A549 (cell line): ENCODE results near the gene SLC12A8. TPM values are rescaled to one million over a fixed set of nuclear protein-coding genes. Genes with fewer than 3 reads are reported as not detected.

Experiments used
- ATAC-seq, 2 experiments: fragments of 200-7000 bp in 1 of 2; fragments of >200 bp in 1 of 2; cut with Nextera tagmentation in 1 of 2; cut with Tn5 transposase in 1 of 2; 3 replicates each; pipeline versions ENCODE4 v1.8.0 to v1.9.1; 2018 to 2020; ENCODE audit warnings: mild to moderate bottlenecking in 1 of 2, moderate library complexity in 1 of 2
- CTCF ChIA-PET: fragments of 300-600 bp; sonication (Branson Sonifier 250); formaldehyde crosslinking; extraction: SDS; loops from one replicate; lab custom pipeline; 2021; ENCODE audit warnings: antibody characterized with exemption, inconsistent platforms; lab: Yijun Ruan, JAX
- POLR2A ChIA-PET: fragments of 350-600 bp; formaldehyde crosslinking; extraction: SDS; loops from one replicate; lab custom pipeline; 2021; ENCODE audit warnings: antibody characterized with exemption, inconsistent platforms; lab: Yijun Ruan, JAX
- DNase-seq, 2 experiments: peaks; one replicate each; pipeline versions ENCODE4 v3.0.0 to v3.0.0-alpha.2; 2011 to 2016; ENCODE audit warnings: low read depth in 1 of 2, low spot score in 1 of 2
- FAIRE-seq: peaks from 2 replicates; lab custom pipeline; 2011; peaks lifted over from hg19 to GRCh38; lab: Jason Lieb, UNC
- H3K27ac ChIP-seq, 2 experiments: fragments of >200 bp; sonication (Bioruptor Twin); formaldehyde crosslinking; 3 replicates each; pipeline ENCODE4 v1.5.1; 2016 to 2017
- H3K4me1 ChIP-seq: fragments of >200 bp; sonication (Bioruptor Twin); formaldehyde crosslinking; 3 replicates; pipeline ENCODE4 v1.6.1; 2016
- H3K4me2 ChIP-seq: fragments of >200 bp; sonication (Bioruptor Twin); formaldehyde crosslinking; 3 replicates; pipeline ENCODE4 v1.6.1; 2016
- H3K4me3 ChIP-seq: fragments of >200 bp; sonication (Bioruptor Twin); formaldehyde crosslinking; 3 replicates; pipeline ENCODE4 v1.5.1; 2016
- H3K9me3 ChIP-seq: fragments of >200 bp; sonication (Bioruptor Twin); formaldehyde crosslinking; 3 replicates; pipeline ENCODE4 v1.6.1; 2016
- BHLHE40 ChIP-seq: IDR thresholded peaks from 2 replicates; pipeline ENCODE4 v1.6.1; 2012; ENCODE audit warnings: low read depth, low read length, inconsistent platforms
- CBX2 ChIP-seq: fragments of 200-600 bp; sonication (generic); IDR thresholded peaks from 2 replicates; pipeline ENCODE4 v1.6.1; 2016; ENCODE audit warnings: low read depth, mild to moderate bottlenecking, borderline replicate concordance
- FOSB ChIP-seq: fragments of 250-450 bp; sonication (Bioruptor Pico); IDR thresholded peaks from 2 replicates; pipeline ENCODE4 v1.5.0; 2020; ENCODE audit warnings: mild to moderate bottlenecking, moderate library complexity
- FOSL2 ChIP-seq, 2 experiments: fragments of 450-650 bp in 1 of 2; fragments of >200 bp in 1 of 2; sonication (Bioruptor Twin) in 1 of 2; formaldehyde crosslinking; IDR thresholded peaks; 2 replicates each; pipeline versions ENCODE4 v1.5.0 to v1.6.1; 2016 to 2020; ENCODE audit warnings: mild to moderate bottlenecking in 1 of 2, moderate library complexity in 1 of 2
- FOXS1 ChIP-seq: fragments of 250-450 bp; sonication (Bioruptor Pico); IDR thresholded peaks from 2 replicates; pipeline ENCODE4 v1.5.0; 2020; ENCODE audit warnings: mild to moderate bottlenecking, moderate library complexity
- HOXA7 ChIP-seq: fragments of 250-450 bp; sonication (Bioruptor Pico); IDR thresholded peaks from 2 replicates; pipeline ENCODE4 v1.5.0; 2020; ENCODE audit warnings: mild to moderate bottlenecking, moderate library complexity
- HOXB13 ChIP-seq: fragments of 250-450 bp; sonication (Bioruptor Pico); IDR thresholded peaks from 2 replicates; pipeline ENCODE4 v1.5.0; 2020; ENCODE audit warnings: low read depth, mild to moderate bottlenecking, moderate library complexity
- HOXB5 ChIP-seq: fragments of 250-450 bp; sonication (Bioruptor Pico); IDR thresholded peaks from 2 replicates; pipeline ENCODE4 v1.5.0; 2020; ENCODE audit warnings: mild to moderate bottlenecking, moderate library complexity
- KDM5A ChIP-seq: fragments of 200-600 bp; sonication (generic); IDR thresholded peaks from 2 replicates; pipeline ENCODE4 v1.6.1; 2016; ENCODE audit warnings: antibody characterized with exemption, mild to moderate bottlenecking
- PHF8 ChIP-seq: fragments of 200-600 bp; sonication (generic); IDR thresholded peaks from 2 replicates; pipeline ENCODE4 v1.6.1; 2016; ENCODE audit warnings: low read depth, mild to moderate bottlenecking, antibody characterized with exemption, moderate library complexity, borderline replicate concordance
- POLR2AphosphoS2 ChIP-seq: conservative IDR thresholded peaks from 2 replicates; pipeline ENCODE4 v1.6.1; 2012; ENCODE audit warnings: low read length, improper control_type of control experiment, inconsistent platforms
- RAD21 ChIP-seq, 2 experiments: fragments of >200 bp in 1 of 2; sonication (Bioruptor Twin) in 1 of 2; formaldehyde crosslinking in 1 of 2; IDR thresholded peaks in 1 of 2; conservative IDR thresholded peaks in 1 of 2; 2 replicates in 1 of 2; 3 replicates in 1 of 2; pipeline ENCODE4 v1.6.1; 2012 to 2018; ENCODE audit warnings: inconsistent platforms in 1 of 2
- RARB ChIP-seq: fragments of 250-450 bp; sonication (Bioruptor Pico); IDR thresholded peaks from 2 replicates; pipeline ENCODE4 v1.8.0; 2021; ENCODE audit warnings: mild to moderate bottlenecking, moderate library complexity
- RFX5 ChIP-seq: fragments of 450-650 bp; IDR thresholded peaks from 2 replicates; pipeline ENCODE4 v1.7.1; 2014; ENCODE audit warnings: antibody characterized with exemption, mild to moderate bottlenecking, moderate library complexity
- RNF2 ChIP-seq: fragments of 200-600 bp; sonication (generic); IDR thresholded peaks from 2 replicates; pipeline ENCODE4 v1.6.1; 2016; ENCODE audit warnings: low read depth, mild to moderate bottlenecking, antibody characterized with exemption, moderate library complexity, borderline replicate concordance
- SMC3 ChIP-seq: fragments of >200 bp; sonication (Bioruptor Twin); formaldehyde crosslinking; IDR thresholded peaks from 3 replicates; pipeline ENCODE4 v1.6.1; 2018; ENCODE audit warnings: inconsistent platforms
- TFCP2L1 ChIP-seq: fragments of 250-450 bp; sonication (Bioruptor Pico); IDR thresholded peaks from 2 replicates; pipeline ENCODE4 v1.5.0; 2021; ENCODE audit warnings: mild to moderate bottlenecking
- TP53 ChIP-seq: fragments of 250-450 bp; sonication (Bioruptor Pico); IDR thresholded peaks from 2 replicates; pipeline ENCODE4 v1.5.0; 2021; ENCODE audit warnings: mild to moderate bottlenecking, moderate library complexity
- ZFP36 ChIP-seq: fragments of 450-650 bp; IDR thresholded peaks from 2 replicates; pipeline ENCODE4 v1.6.1; 2014; ENCODE audit warnings: borderline replicate concordance; ENCODE audit not compliant: partially characterized antibody
- ZNF302 ChIP-seq: fragments of 250-450 bp; sonication (Bioruptor Pico); IDR thresholded peaks from 2 replicates; pipeline ENCODE4 v1.9.0; 2021; ENCODE audit warnings: inconsistent platforms, mild to moderate bottlenecking, moderate library complexity
- ZSCAN20 ChIP-seq: fragments of 250-450 bp; sonication (Bioruptor Pico); IDR thresholded peaks from 2 replicates; pipeline ENCODE4 v1.8.0; 2022; ENCODE audit warnings: mild to moderate bottlenecking, moderate library complexity
- WGBS: methylation state at CpG from one replicate; pipeline ENCODE4 v1.1.6; 2017; ENCODE audit errors: missing lambda C conversion rate; 5-methylcytosine and 5-hydroxymethylcytosine counted together
- polyA plus RNA-seq, 4 experiments: library from polyadenylated mRNA; depleted of rRNA in 3 of 4; stranded (reverse); fragments of >200 nt; fragmentation: RNase III in 1 of 4; extraction: RNeasy Plus Mini Kit Qiagen cat#74134 plus additional on column Dnase treatment in 1 of 4; gene quantifications; 2 replicates in 3 of 4; 3 replicates in 1 of 4; pipeline ENCODE4 v1.2.3, GENCODE V29; 2011 to 2017
- TF ChIP-seq, protein P1 (sequence below): fragments of 250-450 bp; sonication (Bioruptor Pico); IDR thresholded peaks from 2 replicates; pipeline ENCODE4 v1.5.0; 2020; ENCODE audit warnings: low read depth, mild to moderate bottlenecking, moderate library complexity
- TF ChIP-seq, protein P2 (sequence below): fragments of >200 bp; sonication (Bioruptor Twin); formaldehyde crosslinking; IDR thresholded peaks from 3 replicates; pipeline ENCODE4 v1.6.1; 2016
- TF ChIP-seq, protein P3 (sequence below): IDR thresholded peaks from 2 replicates; pipeline ENCODE4 v1.6.1; 2012; ENCODE audit warnings: low read depth, borderline replicate concordance

The SLC12A8 gene
- polyA plus RNA-seq, 2 of the 4 experiments (the other 2 are of a cell fraction) = 1.1 to 4.2 TPM

DNA sequence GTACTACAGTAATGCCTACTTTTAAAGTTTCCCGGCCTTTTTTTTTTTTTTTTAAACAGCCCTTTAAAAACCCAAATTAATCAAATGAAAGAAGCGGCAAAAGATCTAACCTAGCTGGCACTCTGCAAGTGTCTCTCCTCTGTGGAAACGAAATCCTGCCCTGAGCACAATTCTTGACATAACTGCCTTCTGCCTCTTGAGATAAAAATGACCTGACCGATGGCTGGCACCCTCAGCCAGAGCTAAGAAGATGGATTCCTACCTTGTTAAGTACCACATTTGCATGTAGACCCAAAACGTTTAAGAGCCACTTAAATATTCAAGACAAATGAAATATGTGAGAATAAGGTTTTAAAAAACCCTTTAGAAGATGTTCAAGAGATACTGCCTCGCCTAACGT, 16.6 kb upstream of the SLC12A8 start:
- CTCF ChIA-PET = no interaction called here
- Histone ChIP-seq H3K4me2 (no peak overlapping the region), H3K9me3 (no peaks in the 10 kb centered on the region), H3K4me3 (no peak overlapping the region), H3K27ac (no peak overlapping the region), H3K4me1 (peaks cover 13% of the 10 kb centered on the region; the same call in 2 of the 3 replicates)
- no peak for TF ChIP-seq KDM5A
- FAIRE-seq = no peak
- WGBS = 81% methylated on average over 7 of the region's 7 CpGs
- ATAC-seq = no peak
- DNase-seq = no peak
- POLR2A ChIA-PET = no interaction called here

DNA sequence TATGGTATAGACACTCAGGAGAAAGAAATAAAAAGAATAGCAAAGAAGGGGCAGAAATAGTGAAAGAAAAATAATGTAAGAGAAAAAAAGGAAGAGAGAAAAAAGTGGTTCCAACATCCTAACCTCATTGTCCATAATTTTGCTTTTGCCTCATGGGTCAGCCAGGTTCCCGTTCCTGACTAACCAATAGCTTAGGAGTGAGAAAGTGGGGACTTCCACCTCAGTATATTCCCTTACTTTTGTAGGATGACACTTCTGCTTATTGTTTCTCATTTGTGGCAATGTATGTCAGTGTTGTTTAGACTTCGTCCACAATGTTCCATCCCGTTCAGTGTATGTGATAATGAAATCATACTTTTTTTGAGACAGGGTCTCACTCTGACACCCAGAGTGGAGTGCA, 9.3 kb upstream of the SLC12A8 start:
- POLR2A ChIA-PET = no interaction called here
- no peak overlapping the region for H3K27ac ChIP-seq
- ATAC-seq = no peak
- H3K4me1 ChIP-seq = no peaks in the 10 kb centered on the region
- H3K9me3 ChIP-seq = no peaks in the 10 kb centered on the region
- TF ChIP-seq FOXS1 (no peak), FOSB (CRISPR knock-in tag) (no peak), BHLHE40 (no peak), FOSL2 (IDR thresholded peaks at IDR 0.05) (no peak), FOSL2 (CRISPR knock-in tag; IDR thresholded peaks at IDR 0.05) (no peak), ZNF302 (CRISPR knock-in tag) (no peak), RAD21 (conservative IDR thresholded peaks at IDR 0.05 in 1 of 2, IDR thresholded peaks at IDR 0.05 in 1 of 2) (no peak), PHF8 (no peak), ZSCAN20 (CRISPR knock-in tag) (no peak), RNF2 (no peak), ZFP36 (no peak), RARB (CRISPR knock-in tag) (no peak), RFX5 (no peak), SMC3 (no peak), KDM5A (no peak), CBX2 (no peak), TFCP2L1 (CRISPR knock-in tag) (no peak)
- TF ChIP-seq, protein P1, sequence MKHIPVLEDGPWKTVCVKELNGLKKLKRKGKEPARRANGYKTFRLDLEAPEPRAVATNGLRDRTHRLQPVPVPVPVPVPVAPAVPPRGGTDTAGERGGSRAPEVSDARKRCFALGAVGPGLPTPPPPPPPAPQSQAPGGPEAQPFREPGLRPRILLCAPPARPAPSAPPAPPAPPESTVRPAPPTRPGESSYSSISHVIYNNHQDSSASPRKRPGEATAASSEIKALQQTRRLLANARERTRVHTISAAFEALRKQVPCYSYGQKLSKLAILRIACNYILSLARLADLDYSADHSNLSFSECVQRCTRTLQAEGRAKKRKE (CRISPR knock-in tag) = no peak
- TF ChIP-seq, protein P2, sequence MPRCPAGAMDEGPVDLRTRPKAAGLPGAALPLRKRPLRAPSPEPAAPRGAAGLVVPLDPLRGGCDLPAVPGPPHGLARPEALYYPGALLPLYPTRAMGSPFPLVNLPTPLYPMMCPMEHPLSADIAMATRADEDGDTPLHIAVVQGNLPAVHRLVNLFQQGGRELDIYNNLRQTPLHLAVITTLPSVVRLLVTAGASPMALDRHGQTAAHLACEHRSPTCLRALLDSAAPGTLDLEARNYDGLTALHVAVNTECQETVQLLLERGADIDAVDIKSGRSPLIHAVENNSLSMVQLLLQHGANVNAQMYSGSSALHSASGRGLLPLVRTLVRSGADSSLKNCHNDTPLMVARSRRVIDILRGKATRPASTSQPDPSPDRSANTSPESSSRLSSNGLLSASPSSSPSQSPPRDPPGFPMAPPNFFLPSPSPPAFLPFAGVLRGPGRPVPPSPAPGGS = no peak
- DNase-seq = no peak
- no peak overlapping the region for H3K4me3 ChIP-seq
- H3K4me2 ChIP-seq = no peak overlapping the region
- FAIRE-seq = no peak
- WGBS = 79% methylated on average over 3 of the region's 3 CpGs
- CTCF ChIA-PET = interaction anchor here (0.6 to 0.7 kb wide), 2 partner anchors 21 to 140 kb away, joined by 3 read pairs; no protein-coding TSS in a partner anchor

DNA sequence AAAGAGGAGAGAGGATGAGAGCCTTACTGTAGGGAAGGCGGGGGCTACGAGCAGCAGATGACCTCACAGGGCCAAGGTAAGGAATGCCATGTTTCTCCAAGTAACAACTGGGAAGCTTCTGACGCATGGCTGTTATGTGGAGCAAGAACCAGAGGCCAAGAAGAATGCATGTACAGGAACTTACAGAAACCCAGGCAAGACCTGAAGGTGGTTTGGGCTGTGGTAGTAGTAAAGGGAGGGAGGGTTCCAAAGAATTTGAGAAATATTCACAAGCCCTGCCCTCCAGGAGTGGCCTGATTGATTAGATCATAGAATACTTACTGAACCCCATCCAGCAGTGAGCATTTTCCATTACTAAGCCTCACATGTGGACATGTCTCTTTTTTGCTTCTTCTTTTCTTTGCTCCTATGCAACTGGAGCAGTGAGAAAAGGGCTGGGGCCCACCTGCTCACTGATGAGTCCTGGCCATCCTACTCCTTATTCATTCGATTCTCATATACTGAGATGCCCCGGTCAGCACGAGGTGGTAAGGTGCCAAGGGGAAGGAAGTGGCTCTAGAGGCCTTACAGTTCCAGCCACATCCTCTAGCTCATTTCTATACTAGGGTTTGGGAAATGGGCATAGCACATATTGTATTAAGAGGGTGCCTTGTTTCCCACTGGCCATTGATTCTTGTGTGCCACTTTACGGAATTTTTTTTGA, 8.3 kb upstream of the SLC12A8 start:
- H3K9me3 ChIP-seq = no peaks in the 10 kb centered on the region
- TF ChIP-seq, protein P3, sequence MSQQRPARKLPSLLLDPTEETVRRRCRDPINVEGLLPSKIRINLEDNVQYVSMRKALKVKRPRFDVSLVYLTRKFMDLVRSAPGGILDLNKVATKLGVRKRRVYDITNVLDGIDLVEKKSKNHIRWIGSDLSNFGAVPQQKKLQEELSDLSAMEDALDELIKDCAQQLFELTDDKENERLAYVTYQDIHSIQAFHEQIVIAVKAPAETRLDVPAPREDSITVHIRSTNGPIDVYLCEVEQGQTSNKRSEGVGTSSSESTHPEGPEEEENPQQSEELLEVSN = no peak
- TF ChIP-seq HOXA7 = no peak
- TF ChIP-seq FOXS1 = no peak
- TF ChIP-seq TP53 (CRISPR knock-in tag) = no peak
- no peak for TF ChIP-seq HOXB5 (CRISPR knock-in tag)
- TF ChIP-seq HOXB13 (CRISPR knock-in tag) = no peak
- TF ChIP-seq POLR2AphosphoS2 = no peak
- no peak for TF ChIP-seq RNF2
- ChIA-PET POLR2A (interaction anchor here (0.5 kb wide), 1 partner anchor 639 kb away, joined by 3 read pairs; no protein-coding TSS in a partner anchor), CTCF (no interaction called here)
- no peak overlapping the region for H3K27ac ChIP-seq
- H3K4me2 ChIP-seq = no peak overlapping the region
- no peak for FAIRE-seq
- no peak for DNase-seq
- H3K4me3 ChIP-seq = no peak overlapping the region
- WGBS = 82% methylated on average over 7 of the region's 7 CpGs
- peak in 1 of 2 experiments; percentile 40; a peak in 3 of 6 replicates for ATAC-seq
- H3K4me1 ChIP-seq = no peaks in the 10 kb centered on the region
